ENCODE data around the gene SMG6. TPM values are rescaled to one million over a fixed set of nuclear protein-coding genes. Genes with fewer than 3 reads are reported as not detected.
A peak's percentile ranks its signal among the peaks of the same experiment; 100 is the strongest.

SMG6 gene
- total RNA-seq, 1 experiment from 2014 or later = 25.6 TPM

GRCh38 chr17:2033153-2033552 is 270.4 kb downstream of the SMG6 start (continued):
- TF ChIP-seq STAT6 (CRISPR knock-in tag; conservative IDR thresholded peaks at IDR 0.05; ENCODE audit: low read depth) = no peak

- no peaks in the 10 kb centered on the region for H3K9me3 Mint-ChIP-seq
- H3K27me3 Mint-ChIP-seq (ENCODE audit: low read depth) = peaks cover 41% of the 10 kb centered on the region
- no peak for ATAC-seq
- H3K4me3 Mint-ChIP-seq = peak overlapping the region; percentile 97
- TF ChIP-seq NR1H2 (CRISPR knock-in tag; IDR thresholded peaks at IDR 0.05) (no peak), JAZF1 (CRISPR knock-in tag; IDR thresholded peaks at IDR 0.05) (no peak), ZNF671 (CRISPR knock-in tag; IDR thresholded peaks at IDR 0.05) (no peak), ZBTB43 (CRISPR knock-in tag; IDR thresholded peaks at IDR 0.05) (no peak)
- H3K27ac Mint-ChIP-seq = peak overlapping the region; percentile 57; the same call in 1 of the 2 replicates
- peaks cover 3% of the 10 kb centered on the region; the same call in 1 of the 2 replicates for H3K36me3 Mint-ChIP-seq
- H3K4me1 Mint-ChIP-seq = peaks cover 7% of the 10 kb centered on the region
- DNase-seq (ENCODE audit: low spot score) = peak; percentile 70
- ChIA-PET CTCF (interaction anchor here (1.0 kb wide), 2 partner anchors 24 to 122 kb away, joined by 3 to 5 read pairs; partner anchors contain the start of gene HIC1), POLR2A (no interaction called here)
These were observed 272.8 kb downstream of the SMG6 start for GRCh38 chr17:2030779-2031163.

- Mint-ChIP-seq H3K4me1 (peaks cover 7% of the 10 kb centered on the region), H3K36me3 (peaks cover 3% of the 10 kb centered on the region; the same call in 1 of the 2 replicates), H3K27ac (peak within 1 kb of the TSS; percentile 57), H3K4me3 (peak within 1 kb of the TSS; percentile 97), H3K9me3 (no peaks in the 10 kb centered on the region), H3K27me3 (ENCODE audit: low read depth) (peaks cover 47% of the 10 kb centered on the region)
- ChIA-PET POLR2A (no interaction called here), CTCF (interaction anchor here (0.7 to 1.0 kb wide), 4 partner anchors 25 to 148 kb away, joined by 3 to 5 read pairs (median 3); partner anchors contain the start of gene HIC1)
- DNase-seq (ENCODE audit: low spot score) (peak; percentile 95), ATAC-seq (peak; percentile 88)
- TF ChIP-seq ZNF232 (CRISPR knock-in tag; IDR thresholded peaks at IDR 0.05) = no peak
- 0 out of 2 replicates have a peak, but pooled peaks have one; percentile 64 for TF ChIP-seq IRF2 (CRISPR knock-in tag; IDR thresholded peaks at IDR 0.05; ENCODE audit: borderline replicate concordance, low read depth)
- TF ChIP-seq FOXJ3 (CRISPR knock-in tag; IDR thresholded peaks at IDR 0.05; ENCODE audit: borderline replicate concordance) = no peak
- TF ChIP-seq OVOL2 (CRISPR knock-in tag; IDR thresholded peaks at IDR 0.05; ENCODE audit: borderline replicate concordance) = no peak
- no peak for TF ChIP-seq PREB (CRISPR knock-in tag; IDR thresholded peaks at IDR 0.05; ENCODE audit: borderline replicate concordance)
- TF ChIP-seq HMGA2 (CRISPR knock-in tag; IDR thresholded peaks at IDR 0.05) = no peak
- peak; percentile 30; the same call in 1 of the 2 replicates for TF ChIP-seq JUN (CRISPR knock-in tag; IDR thresholded peaks at IDR 0.05)
- TF ChIP-seq SMAD3 (CRISPR knock-in tag; IDR thresholded peaks at IDR 0.05; ENCODE audit: borderline replicate concordance) = no peak
- no peak for TF ChIP-seq PRRX2 (CRISPR knock-in tag; IDR thresholded peaks at IDR 0.05)
- peak; percentile 88 for TF ChIP-seq USF1 (CRISPR knock-in tag; IDR thresholded peaks at IDR 0.05)
- peak; percentile 95; the same call in 1 of the 2 replicates for TF ChIP-seq ARID4B (CRISPR knock-in tag; IDR thresholded peaks at IDR 0.05; ENCODE audit: borderline replicate concordance)
- TF ChIP-seq ZNF317 (CRISPR knock-in tag; IDR thresholded peaks at IDR 0.05; ENCODE audit: borderline replicate concordance, low read depth) = no peak
- no peak for TF ChIP-seq E2F1 (CRISPR knock-in tag; IDR thresholded peaks at IDR 0.05)
- peak; percentile 92; the same call in 1 of the 2 replicates for TF ChIP-seq MYBL2 (CRISPR knock-in tag; IDR thresholded peaks at IDR 0.05)
These were observed 273.4 kb downstream of the SMG6 start, which contains the start of gene DPH1 for GRCh38 chr17:2029911-2030778. Gene DPH1 (plus strand): TSS chr17:2030153. CDS start chr17:2030170, 17 bp downstream.

Measured in WTC11 (cell line).